Caco-2 (cell line): ENCODE results near the gene MTA1. TPM values are rescaled to one million over a fixed set of nuclear protein-coding genes. Genes with fewer than 3 reads are reported as not detected.

Experiments
- BruUV-seq: library from RNA; stranded (reverse); fragments of 400-500 nt; replicated peaks from 2 replicates; lab custom pipeline; 2021; lab: Mats Ljungman, UMichigan
- CTCF ChIA-PET: fragments of 300-600 bp; sonication (Branson Sonifier 250); formaldehyde crosslinking; loops from one replicate; lab custom pipeline; 2022; ENCODE audit warnings: antibody characterized with exemption; lab: Charles Lee
- POLR2A ChIA-PET: fragments of 300-600 bp; sonication (Branson Sonifier 250); formaldehyde crosslinking; loops from one replicate; lab custom pipeline; 2022; ENCODE audit warnings: antibody characterized with exemption; lab: Charles Lee
- DNase-seq, 2 experiments: peaks; one replicate each; pipeline versions ENCODE4 v3.0.0 to v3.0.0-alpha.2; 2020 to 2022
- H3K27me3 ChIP-seq: replicated peaks from 2 replicates; pipeline ENCODE4 v1.6.0; 2011; ENCODE audit warnings: low read length; ENCODE audit not compliant: control insufficient read depth, insufficient read depth
- H3K36me3 ChIP-seq: 2 replicates; pipeline ENCODE4 v1.5.1; 2011; ENCODE audit warnings: low read length; ENCODE audit not compliant: control insufficient read depth, insufficient read depth
- H3K4me1 ChIP-seq: fragments of 250-450 bp; sonication (Bioruptor Pico); 2 replicates; pipeline ENCODE4 v1.5.1; 2020; ENCODE audit warnings: mild to moderate bottlenecking
- H3K4me3 ChIP-seq: 2 replicates; pipeline ENCODE4 v1.5.1; 2011; ENCODE audit warnings: low read depth, mild to moderate bottlenecking, control low read depth, low read length
- H3K9me3 ChIP-seq: fragments of 250-450 bp; sonication (Bioruptor Pico); 2 replicates; pipeline ENCODE4 v1.5.1; 2020; ENCODE audit warnings: mild to moderate bottlenecking, moderate library complexity
- H3K27ac Mint-ChIP-seq: one replicate; pipeline ENCODE4 v1.8.0; 2022; ENCODE audit warnings: mixed read lengths; ENCODE audit not compliant: unreplicated experiment
- H3K27me3 Mint-ChIP-seq: one replicate; pipeline ENCODE4 v1.8.0; 2022; ENCODE audit warnings: mixed read lengths; ENCODE audit not compliant: insufficient read depth, unreplicated experiment
- H3K36me3 Mint-ChIP-seq: one replicate; pipeline ENCODE4 v1.8.0; 2022; ENCODE audit warnings: mild to moderate bottlenecking, mixed read lengths; ENCODE audit not compliant: insufficient read depth, unreplicated experiment
- H3K4me1 Mint-ChIP-seq: one replicate; pipeline ENCODE4 v1.8.0; 2022; ENCODE audit warnings: low read depth, mixed read lengths; ENCODE audit not compliant: unreplicated experiment
- H3K4me3 Mint-ChIP-seq: one replicate; pipeline ENCODE4 v1.8.0; 2022; ENCODE audit warnings: mild to moderate bottlenecking, moderate library complexity, mixed read lengths; ENCODE audit not compliant: unreplicated experiment
- H3K9me3 Mint-ChIP-seq: one replicate; pipeline ENCODE4 v1.8.0; 2022; ENCODE audit warnings: mixed read lengths; ENCODE audit not compliant: unreplicated experiment
- intact Hi-C: fragments of 100-400 bp; cut with micrococcal nuclease; formaldehyde crosslinking; loops from one replicate; pipeline ENCODE4 v1.10.0; 2022; ENCODE audit not compliant: unreplicated experiment
- total RNA-seq: library from RNA; stranded (reverse); gene quantifications from 2 replicates; pipeline ENCODE4 v1.2.3, GENCODE V29; 2022
- TF ChIP-seq, protein P1 (sequence below), 2 experiments: fragments of 200-600 bp in 1 of 2; IDR thresholded peaks; 1 replicate in 1 of 2; 2 replicates in 1 of 2; pipeline versions ENCODE4 v1.5.1 to v1.8.0; 2011 to 2022; ENCODE audit warnings: antibody characterized with exemption in 1 of 2, control low read depth in 1 of 2, inconsistent platforms in 1 of 2, low read depth in 1 of 2, low read length in 1 of 2, mild to moderate bottlenecking in 1 of 2, moderate library complexity in 1 of 2; ENCODE audit not compliant: insufficient read depth in 1 of 2, severe bottlenecking in 1 of 2, unreplicated experiment in 1 of 2

The MTA1 gene
- total RNA-seq, 1 experiment from 2014 or later = 167 TPM

DNA sequence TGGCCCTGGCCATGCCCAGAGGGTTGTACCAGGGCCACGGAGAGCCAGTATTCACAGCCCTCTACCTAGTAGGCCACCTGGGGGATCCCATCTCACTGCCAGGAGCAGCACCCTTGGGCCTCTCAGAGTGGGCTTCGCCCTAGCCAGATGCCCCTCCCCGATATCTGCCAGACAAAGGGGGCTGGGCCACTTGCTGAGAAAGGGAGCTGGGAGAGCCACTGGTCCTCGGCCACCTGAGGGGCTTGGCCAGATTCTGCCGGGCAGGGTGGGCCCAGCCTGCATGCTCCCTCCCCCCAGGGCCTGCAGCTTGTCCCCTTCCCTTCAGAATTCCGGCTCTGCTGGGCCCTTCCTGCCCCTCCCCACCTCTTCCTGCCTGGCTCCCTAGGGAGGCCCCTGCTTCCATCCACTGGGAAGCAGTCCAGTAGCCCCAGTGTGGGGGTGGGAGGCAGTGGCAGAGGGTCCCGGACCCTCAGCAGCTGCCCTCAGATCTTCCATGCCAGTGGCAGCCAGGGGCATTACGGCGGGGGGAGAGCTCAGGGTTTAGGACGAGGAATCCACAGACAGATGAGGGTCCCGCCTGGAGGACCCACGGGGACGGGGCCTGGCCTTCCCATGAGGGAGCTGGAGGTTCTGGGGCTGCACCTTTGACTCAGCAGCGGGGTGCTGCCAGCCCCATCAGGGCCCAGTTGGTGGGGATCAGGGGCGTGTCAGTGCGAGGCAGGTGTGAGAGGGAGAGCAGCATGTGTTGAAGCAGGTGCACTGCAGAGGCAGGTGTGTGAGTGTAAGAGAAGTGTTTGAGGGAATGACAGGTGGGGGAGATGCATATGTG is 57.4 kb downstream of the MTA1 start:
- Histone ChIP-seq H3K9me3 (no peaks in the 10 kb centered on the region), H3K4me3 (no peak overlapping the region), H3K4me1 (peaks cover 27% of the 10 kb centered on the region), H3K27me3 (no peaks in the 10 kb centered on the region; the same call in 1 of the 2 replicates), H3K36me3 (no peaks in the 10 kb centered on the region)
- DNase-seq = no peak
- Mint-ChIP-seq H3K36me3 (peaks cover 9% of the 10 kb centered on the region), H3K27me3 (peaks cover 7% of the 10 kb centered on the region), H3K4me1 (peaks cover 8% of the 10 kb centered on the region), H3K27ac (peak overlapping the region; percentile 26), H3K4me3 (no peak overlapping the region), H3K9me3 (no peaks in the 10 kb centered on the region)
- TF ChIP-seq, protein P1, sequence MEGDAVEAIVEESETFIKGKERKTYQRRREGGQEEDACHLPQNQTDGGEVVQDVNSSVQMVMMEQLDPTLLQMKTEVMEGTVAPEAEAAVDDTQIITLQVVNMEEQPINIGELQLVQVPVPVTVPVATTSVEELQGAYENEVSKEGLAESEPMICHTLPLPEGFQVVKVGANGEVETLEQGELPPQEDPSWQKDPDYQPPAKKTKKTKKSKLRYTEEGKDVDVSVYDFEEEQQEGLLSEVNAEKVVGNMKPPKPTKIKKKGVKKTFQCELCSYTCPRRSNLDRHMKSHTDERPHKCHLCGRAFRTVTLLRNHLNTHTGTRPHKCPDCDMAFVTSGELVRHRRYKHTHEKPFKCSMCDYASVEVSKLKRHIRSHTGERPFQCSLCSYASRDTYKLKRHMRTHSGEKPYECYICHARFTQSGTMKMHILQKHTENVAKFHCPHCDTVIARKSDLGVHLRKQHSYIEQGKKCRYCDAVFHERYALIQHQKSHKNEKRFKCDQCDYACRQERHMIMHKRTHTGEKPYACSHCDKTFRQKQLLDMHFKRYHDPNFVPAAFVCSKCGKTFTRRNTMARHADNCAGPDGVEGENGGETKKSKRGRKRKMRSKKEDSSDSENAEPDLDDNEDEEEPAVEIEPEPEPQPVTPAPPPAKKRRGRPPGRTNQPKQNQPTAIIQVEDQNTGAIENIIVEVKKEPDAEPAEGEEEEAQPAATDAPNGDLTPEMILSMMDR (IDR thresholded peaks at IDR 0.05; ENCODE audit: insufficient read depth in 1 of 2, low read depth in 1 of 2, low read length in 1 of 2, severe bottlenecking in 1 of 2, unreplicated experiment in 1 of 2) = no peak
- intact Hi-C loops = no loop called here
- POLR2A ChIA-PET = no interaction called here
- CTCF ChIA-PET = no interaction called here
- no TSS peak for BruUV-seq

DNA sequence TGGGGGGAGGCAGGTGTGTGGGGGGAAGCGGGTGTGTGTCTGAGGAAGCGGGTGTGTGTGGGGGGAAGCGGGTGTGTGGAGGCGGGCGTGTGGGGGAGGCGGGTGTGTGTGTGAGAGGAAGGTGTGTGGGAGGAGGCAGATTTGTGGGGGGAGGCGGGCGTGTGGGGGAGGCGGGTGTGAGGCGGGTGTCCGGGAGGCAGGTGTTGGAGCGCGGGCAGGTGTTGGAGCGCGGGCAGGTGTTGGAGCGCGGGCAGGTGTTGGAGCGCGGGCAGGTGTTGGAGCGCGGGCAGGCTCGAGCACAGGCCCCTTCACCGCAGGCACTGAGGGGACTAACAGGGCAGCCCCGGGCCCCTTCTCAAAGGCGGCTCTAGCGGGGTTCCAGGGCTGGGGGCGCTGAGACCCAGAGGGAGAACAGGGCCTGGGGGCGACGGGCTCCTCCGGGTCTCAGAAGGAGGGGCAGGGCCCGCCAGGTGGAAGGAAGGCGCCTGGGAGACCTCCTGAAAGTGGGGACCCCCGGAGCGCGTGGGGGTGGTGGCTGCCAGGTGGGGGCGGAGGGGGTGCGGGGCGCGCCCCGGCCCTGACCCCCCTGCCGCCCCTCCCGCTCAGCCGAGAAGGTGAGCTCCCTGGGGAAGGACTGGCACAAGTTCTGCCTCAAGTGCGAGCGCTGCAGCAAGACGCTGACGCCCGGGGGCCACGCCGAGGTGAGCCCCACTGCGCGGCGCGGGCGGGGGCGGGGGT is 58.2 kb downstream of the MTA1 start:
- peak overlapping the region; percentile 10; the same call in 1 of the 2 replicates for H3K4me3 ChIP-seq
- Mint-ChIP-seq H3K4me1 (peaks cover 13% of the 10 kb centered on the region), H3K27ac (peak overlapping the region; percentile 26), H3K27me3 (peaks cover 7% of the 10 kb centered on the region), H3K4me3 (no peak overlapping the region), H3K9me3 (no peaks in the 10 kb centered on the region), H3K36me3 (peaks cover 9% of the 10 kb centered on the region)
- no peaks in the 10 kb centered on the region; the same call in 1 of the 2 replicates for H3K27me3 ChIP-seq
- H3K4me1 ChIP-seq = peaks cover 31% of the 10 kb centered on the region
- no peak for DNase-seq
- POLR2A ChIA-PET = no interaction called here
- H3K9me3 ChIP-seq = no peaks in the 10 kb centered on the region
- CTCF ChIA-PET = interaction anchor here (0.6 to 0.8 kb wide), 2 partner anchors 12 to 650 kb away, joined by 3 to 4 read pairs; no protein-coding TSS in a partner anchor
- intact Hi-C loops = no loop called here
- no peaks in the 10 kb centered on the region for H3K36me3 ChIP-seq
- BruUV-seq = no TSS peak
- TF ChIP-seq, protein P1 (IDR thresholded peaks at IDR 0.05; ENCODE audit: insufficient read depth in 1 of 2, low read depth in 1 of 2, low read length in 1 of 2, severe bottlenecking in 1 of 2, unreplicated experiment in 1 of 2) = no peak
